Endothelial cell of umbilical vein (primary cell): ENCODE data around the gene MRPS12. TPM values are rescaled to one million over a fixed set of nuclear protein-coding genes. Genes with fewer than 3 reads are reported as not detected.

ENCODE experiments used
- BruUV-seq: library from RNA; stranded (reverse); fragments of 400-500 nt; replicated peaks from 2 replicates; lab custom pipeline; 2021; lab: Mats Ljungman, UMichigan
- CTCF ChIA-PET: fragments of 300-600, 350-600 bp; sonication (Branson Sonifier 250); formaldehyde crosslinking; loops from one replicate; lab custom pipeline; 2021; ENCODE audit warnings: antibody characterized with exemption, inconsistent platforms; lab: Charles Lee
- POLR2A ChIA-PET: fragments of 300-600, 350-600 bp; sonication (Branson Sonifier 250); formaldehyde crosslinking; loops from one replicate; lab custom pipeline; 2021; ENCODE audit warnings: antibody characterized with exemption, inconsistent platforms; lab: Charles Lee
- DNase-seq: peaks from one replicate; pipeline ENCODE4 v3.0.0-alpha.2; 2011; ENCODE audit warnings: low read depth, low spot score
- FAIRE-seq: peaks from 2 replicates; lab custom pipeline; 2011; peaks lifted over from hg19 to GRCh38; lab: Jason Lieb, UNC
- H2AFZ ChIP-seq: 2 replicates; pipeline ENCODE4 v1.6.0; 2012; ENCODE audit warnings: low read depth, low read length, control low read depth, inconsistent platforms
- H3K27ac ChIP-seq: 2 replicates; pipeline ENCODE4 v1.5.1; 2011; ENCODE audit warnings: low read depth, mild to moderate bottlenecking, control low read depth, low read length, moderate library complexity; ENCODE audit not compliant: insufficient read depth
- H3K27me3 ChIP-seq, 2 experiments: 2 replicates each; pipeline versions ENCODE4 v1.6.0 to v1.6.1; 2011; ENCODE audit warnings: low read length in 2 of 2, mixed read lengths in 1 of 2; ENCODE audit not compliant: control insufficient read depth in 2 of 2, insufficient read depth in 2 of 2
- H3K36me3 ChIP-seq, 2 experiments: 2 replicates in 1 of 2; 3 replicates in 1 of 2; pipeline ENCODE4 v1.5.1; 2011; ENCODE audit warnings: low read length in 2 of 2, mild to moderate bottlenecking in 1 of 2, moderate library complexity in 1 of 2; ENCODE audit not compliant: control insufficient read depth in 2 of 2, insufficient read depth in 2 of 2; ENCODE audit errors: extremely low read depth in 1 of 2
- H3K4me1 ChIP-seq: 3 replicates; pipeline ENCODE4 v1.5.1; 2011; ENCODE audit warnings: mild to moderate bottlenecking, low read length; ENCODE audit not compliant: control insufficient read depth, insufficient read depth; ENCODE audit errors: extremely low read depth
- H3K4me2 ChIP-seq: 2 replicates; pipeline ENCODE4 v1.6.1; 2011; ENCODE audit warnings: low read length, control low read depth, mixed read lengths; ENCODE audit not compliant: insufficient read depth
- H3K4me3 ChIP-seq, 3 experiments: fragments of 200-600 bp in 1 of 3; sonication (generic), shearing (Covaris generic) in 1 of 3; replicated peaks in 1 of 3; 2 replicates each; pipeline ENCODE4 v1.5.1; 2011 to 2016; ENCODE audit warnings: control low read depth in 3 of 3, low read length in 3 of 3, mild to moderate bottlenecking in 2 of 3, inconsistent platforms in 1 of 3, low read depth in 1 of 3, moderate library complexity in 1 of 3; ENCODE audit not compliant: insufficient read depth in 1 of 3
- H3K79me2 ChIP-seq: 2 replicates; pipeline ENCODE4 v1.6.0; 2012; ENCODE audit warnings: low read length, inconsistent platforms; ENCODE audit not compliant: control insufficient read depth, insufficient read depth
- H3K9ac ChIP-seq: replicated peaks from 2 replicates; pipeline ENCODE3; 2011; ENCODE audit warnings: low read length, control low read depth; ENCODE audit not compliant: insufficient read depth; ENCODE audit errors: extremely low read depth
- H3K9me1 ChIP-seq: replicated peaks from 3 replicates; pipeline ENCODE4 v1.6.0; 2011; ENCODE audit warnings: mild to moderate bottlenecking, low read length; ENCODE audit not compliant: control insufficient read depth, insufficient read depth; ENCODE audit errors: extremely low read depth
- H3K9me3 ChIP-seq: replicated peaks from 2 replicates; pipeline ENCODE4 v1.5.1; 2012; ENCODE audit warnings: low read length, inconsistent platforms; ENCODE audit not compliant: control insufficient read depth, insufficient read depth
- H4K20me1 ChIP-seq: replicated peaks from 2 replicates; pipeline ENCODE3; 2011; ENCODE audit warnings: mild to moderate bottlenecking, low read length; ENCODE audit not compliant: control insufficient read depth, insufficient read depth; ENCODE audit errors: extremely low read depth
- CTCF ChIP-seq, 2 donors: IDR thresholded peaks; 1 replicate in 1 of 2; 2 replicates in 1 of 2; pipeline ENCODE4 v1.5.1; 2011; ENCODE audit warnings: low read length in 2 of 2, mild to moderate bottlenecking in 2 of 2, moderate library complexity in 2 of 2, control low read depth in 1 of 2, inconsistent platforms in 1 of 2, low read depth in 1 of 2; ENCODE audit not compliant: insufficient read depth in 1 of 2; ENCODE audit errors: extremely low read depth in 1 of 2
- EZH2 ChIP-seq: IDR thresholded peaks from 2 replicates; pipeline ENCODE4 v1.6.1; 2012; ENCODE audit warnings: borderline replicate concordance, low read depth, mild to moderate bottlenecking, moderate library complexity, low read length, inconsistent platforms; ENCODE audit not compliant: severe bottlenecking
- FOS ChIP-seq: IDR thresholded peaks from 2 replicates; pipeline ENCODE4 v1.6.1; 2011; ENCODE audit warnings: mild to moderate bottlenecking, low read length, moderate library complexity, borderline replicate concordance; ENCODE audit not compliant: insufficient read depth
- GATA2 ChIP-seq: IDR thresholded peaks from 2 replicates; pipeline ENCODE4 v1.7.0; 2011; ENCODE audit warnings: low read depth, mild to moderate bottlenecking, moderate library complexity, mixed read lengths, low read length; ENCODE audit not compliant: insufficient read length, insufficient read depth
- JUN ChIP-seq: IDR thresholded peaks from 2 replicates; pipeline ENCODE4 v1.6.1; 2011; ENCODE audit warnings: borderline replicate concordance, low read depth; ENCODE audit not compliant: insufficient read length, insufficient read depth
- MYC ChIP-seq: IDR thresholded peaks from one replicate; pipeline ENCODE4 v1.6.1; 2011; ENCODE audit warnings: mild to moderate bottlenecking, low read depth, low read length
- POLR2A ChIP-seq: IDR thresholded peaks from 2 replicates; pipeline ENCODE4 v1.6.1; 2012; ENCODE audit warnings: low read depth, mild to moderate bottlenecking, control low read depth, low read length
- POLR2AphosphoS5 ChIP-seq: IDR thresholded peaks from 2 replicates; pipeline ENCODE4 v1.6.1; 2012; ENCODE audit warnings: low read depth, mild to moderate bottlenecking, control low read depth, low read length, moderate library complexity; ENCODE audit not compliant: insufficient read depth
- dilution Hi-C: fragments of 300-500 bp; cut with MboI; formaldehyde crosslinking; loops from one replicate; pipeline ENCODE4 v1.15.0; 2019; ENCODE audit warnings: low sequenced_read_pairs; ENCODE audit not compliant: extremely low pct_ligation_motif_present
- intact Hi-C: fragments of 100-400 bp; cut with micrococcal nuclease; formaldehyde crosslinking; loops from one replicate; pipeline ENCODE4 v1.10.0; 2022
- polyA plus RNA-seq, 4 experiments: library from polyadenylated mRNA; depleted of rRNA in 3 of 4; stranded (reverse) in 3 of 4; unstranded in 1 of 4; fragments of >200 nt; gene quantifications; 2 replicates each; pipeline versions ENCODE4 v1.2.1 to v1.2.3, GENCODE V29; 2011 to 2012; ENCODE audit warnings: missing spikeins in 1 of 4
- total RNA-seq: library from RNA; stranded (reverse); gene quantifications from 2 replicates; pipeline ENCODE4 v1.2.3, GENCODE V29; 2021
- TF ChIP-seq, protein P1 (sequence below): IDR thresholded peaks from 2 replicates; pipeline ENCODE4 v1.6.1; 2011; ENCODE audit not compliant: insufficient read depth, insufficient read length

The MRPS12 gene
- total and polyA plus RNA-seq, 2 donors (not counting 3 experiments of a cell fraction or from before 2014, with no cell fraction given), result 49.3 to 86.3 TPM

DNA sequence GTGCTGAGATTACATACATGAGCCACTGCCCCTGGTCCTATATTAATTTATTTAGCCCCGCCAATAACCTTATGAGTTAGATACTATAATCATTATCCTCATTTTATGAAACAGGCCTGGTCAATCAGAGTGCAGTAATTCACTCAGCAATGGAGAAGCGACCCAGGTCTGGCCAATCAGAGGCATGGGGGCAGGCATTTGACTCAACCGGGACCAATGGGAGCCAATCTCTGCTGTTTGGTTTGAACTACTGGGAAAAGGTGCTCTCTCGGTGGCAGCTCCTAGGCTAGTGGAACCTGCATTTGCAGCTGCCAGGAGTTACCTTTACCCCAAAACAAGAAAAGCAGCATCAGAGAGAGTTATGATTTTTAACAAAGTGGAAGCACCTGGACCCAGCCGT, 37.9 kb upstream of the MRPS12 start:
- no peak for TF ChIP-seq FOS
- TF ChIP-seq CTCF (IDR thresholded peaks at IDR 0.05; ENCODE audit: extremely low read depth in 1 of 2, insufficient read depth in 1 of 2, low read depth in 1 of 2, low read length in 2 of 2), result no peak
- TF ChIP-seq, protein P1, sequence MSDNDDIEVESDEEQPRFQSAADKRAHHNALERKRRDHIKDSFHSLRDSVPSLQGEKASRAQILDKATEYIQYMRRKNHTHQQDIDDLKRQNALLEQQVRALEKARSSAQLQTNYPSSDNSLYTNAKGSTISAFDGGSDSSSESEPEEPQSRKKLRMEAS, result no peak
- no peak for TF ChIP-seq MYC
- TF ChIP-seq JUN, result no peak
- POLR2A ChIA-PET, result no interaction called here
- no peak overlapping the region for H3K4me2 ChIP-seq
- CTCF ChIA-PET, result no interaction called here
- no peaks in the 10 kb centered on the region for H3K4me1 ChIP-seq
- no peaks in the 10 kb centered on the region for H3K9me3 ChIP-seq
- H3K4me3 ChIP-seq, result no peak overlapping the region
- DNase-seq (no peak), FAIRE-seq (no peak)
- H3K79me2 ChIP-seq, result no peaks in the 10 kb centered on the region
- no peaks in the 10 kb centered on the region for H4K20me1 ChIP-seq
- no TSS peak for BruUV-seq
- H3K27me3 ChIP-seq, result no peaks in the 10 kb centered on the region
- peaks cover 2 to 17% of the 10 kb centered on the region in 2 experiments for H3K36me3 ChIP-seq
- dilution Hi-C loops, result no loop called here
- H2AFZ ChIP-seq, result no peak overlapping the region
- no peak overlapping the region for H3K27ac ChIP-seq
- no peak overlapping the region for H3K9ac ChIP-seq
- no peaks in the 10 kb centered on the region for H3K9me1 ChIP-seq
- intact Hi-C loops, result no loop called here

DNA sequence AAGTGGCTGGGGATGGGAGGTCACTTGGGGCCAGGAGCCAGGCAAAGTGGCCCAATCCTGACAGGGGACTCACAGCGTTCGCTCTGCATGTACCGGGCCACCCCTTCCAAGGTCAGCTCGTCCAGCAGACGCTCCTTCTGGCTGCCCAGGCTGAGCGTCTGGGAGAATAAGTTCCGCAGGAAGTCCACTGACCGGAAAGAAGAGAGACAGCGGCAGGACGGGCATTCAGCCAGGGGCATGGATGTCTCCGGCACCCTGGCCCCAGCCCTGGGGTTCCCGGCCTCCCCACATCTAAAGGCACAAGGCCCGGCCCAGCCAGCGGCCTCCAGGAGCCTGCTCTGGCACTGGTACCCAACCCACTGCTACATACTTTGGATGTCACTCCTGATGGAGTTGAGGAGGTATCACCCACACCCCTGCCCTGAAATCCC, 37.4 kb upstream of the MRPS12 start:
- POLR2A ChIA-PET, result no interaction called here
- no peak for DNase-seq
- intact Hi-C loops (no loop called here), dilution Hi-C loops (no loop called here)
- peaks cover 2 to 17% of the 10 kb centered on the region in 2 experiments for H3K36me3 ChIP-seq
- no TSS peak for BruUV-seq
- H3K9ac ChIP-seq, result no peak overlapping the region
- H3K79me2 ChIP-seq, result no peaks in the 10 kb centered on the region
- TF ChIP-seq FOS (no peak), CTCF (IDR thresholded peaks at IDR 0.05; ENCODE audit: extremely low read depth in 1 of 2, insufficient read depth in 1 of 2, low read depth in 1 of 2, low read length in 2 of 2) (no peak), JUN (no peak), POLR2A (no peak), EZH2 (no peak), MYC (no peak), POLR2AphosphoS5 (no peak), GATA2 (no peak)
- TF ChIP-seq, protein P1, result no peak
- H4K20me1 ChIP-seq, result no peaks in the 10 kb centered on the region
- H3K27me3 ChIP-seq, result no peaks in the 10 kb centered on the region
- no peaks in the 10 kb centered on the region for H3K9me1 ChIP-seq
- no peak for FAIRE-seq
- no peaks in the 10 kb centered on the region for H3K4me1 ChIP-seq
- H3K4me2 ChIP-seq, result no peak overlapping the region
- H3K27ac ChIP-seq, result no peak overlapping the region
- no peak overlapping the region for H2AFZ ChIP-seq
- CTCF ChIA-PET, result no interaction called here
- H3K4me3 ChIP-seq, result no peak overlapping the region
- no peaks in the 10 kb centered on the region for H3K9me3 ChIP-seq
